ENCODE data around the gene ACSF2. TPM values are rescaled to one million over a fixed set of nuclear protein-coding genes. Genes with fewer than 3 reads are reported as not detected.

The ACSF2 gene
- total and polyA plus RNA-seq, 2 donors (not counting 3 experiments of a cell fraction or from before 2014, with no cell fraction given): 33.2 to 37.2 TPM

DNA sequence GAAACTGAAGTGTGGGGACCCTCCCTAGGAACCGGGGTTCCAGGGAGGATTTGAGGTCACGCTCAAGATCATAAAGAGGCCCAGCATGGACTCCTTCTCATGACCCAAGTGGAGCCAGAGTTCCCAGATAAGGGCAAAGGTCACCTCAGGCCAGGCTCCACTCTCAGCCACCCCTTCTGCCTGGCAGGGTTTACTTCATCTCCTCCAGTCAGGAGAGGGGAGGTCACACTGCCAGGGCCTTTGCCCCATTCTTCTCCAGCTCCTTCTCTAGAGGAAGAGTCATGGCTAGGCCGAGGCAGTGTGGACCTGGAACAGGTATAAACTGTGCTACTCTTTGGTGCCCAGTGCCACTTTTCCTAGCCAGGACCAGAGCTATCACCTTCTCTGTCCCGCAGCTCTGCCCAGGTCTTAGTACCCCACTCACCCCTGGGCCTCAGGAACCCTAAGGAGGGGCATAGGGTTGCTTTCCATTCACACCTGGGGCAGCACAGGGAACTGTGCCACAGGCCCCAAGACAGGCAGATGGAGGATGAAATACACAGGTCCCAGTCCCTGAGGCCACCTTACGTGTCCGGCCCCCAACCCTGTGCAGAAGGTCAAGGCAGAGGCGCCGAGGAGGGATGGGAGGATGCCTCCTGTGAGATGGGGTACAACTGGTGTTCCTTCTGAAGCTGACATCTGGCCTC, 879 bp upstream of the ACSF2 start:
- dilution Hi-C loops (cut with MboI; ENCODE audit: extremely low pct_ligation_motif_present, low sequenced_read_pairs) (no loop called here), intact Hi-C loops (cut with micrococcal nuclease) (no loop called here)
- peak overlapping the region; percentile 97 for H2AFZ ChIP-seq (ENCODE audit: low read depth, low read length)
- no peak overlapping the region for H3K9ac ChIP-seq (replicated peaks; ENCODE audit: extremely low read depth, insufficient read depth, low read length)
- no peaks in the 10 kb centered on the region for H3K27me3 ChIP-seq (ENCODE audit: control insufficient read depth in 2 of 2, insufficient read depth in 2 of 2, low read length in 2 of 2)
- no peaks in the 10 kb centered on the region for H4K20me1 ChIP-seq (replicated peaks; ENCODE audit: control insufficient read depth, extremely low read depth, insufficient read depth, low read length)
- CTCF ChIA-PET: interaction anchor here (1.4 to 1.5 kb wide), 2 partner anchors 10 to 54 kb away, joined by 3 read pairs; no protein-coding TSS in a partner anchor
- H3K36me3 ChIP-seq (ENCODE audit: control insufficient read depth in 2 of 2, extremely low read depth in 1 of 2, insufficient read depth in 2 of 2, low read length in 2 of 2): no peaks in the 10 kb centered on the region
- peak overlapping the region; percentile 74 for H3K4me2 ChIP-seq (ENCODE audit: insufficient read depth, low read length)
- H3K79me2 ChIP-seq (ENCODE audit: control insufficient read depth, insufficient read depth, low read length): no peaks in the 10 kb centered on the region
- no peaks in the 10 kb centered on the region for H3K9me1 ChIP-seq (replicated peaks; ENCODE audit: control insufficient read depth, extremely low read depth, insufficient read depth, low read length)
- TF ChIP-seq, protein P1, sequence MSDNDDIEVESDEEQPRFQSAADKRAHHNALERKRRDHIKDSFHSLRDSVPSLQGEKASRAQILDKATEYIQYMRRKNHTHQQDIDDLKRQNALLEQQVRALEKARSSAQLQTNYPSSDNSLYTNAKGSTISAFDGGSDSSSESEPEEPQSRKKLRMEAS (IDR thresholded peaks at IDR 0.05; ENCODE audit: insufficient read depth, insufficient read length): no peak
- TF ChIP-seq MYC (IDR thresholded peaks at IDR 0.05; ENCODE audit: low read depth, low read length) (no peak), JUN (IDR thresholded peaks at IDR 0.05; ENCODE audit: borderline replicate concordance, insufficient read depth, insufficient read length, low read depth) (no peak), EZH2 (IDR thresholded peaks at IDR 0.05; ENCODE audit: borderline replicate concordance, low read depth, low read length, severe bottlenecking) (no peak), POLR2AphosphoS5 (IDR thresholded peaks at IDR 0.05; ENCODE audit: insufficient read depth, low read depth, low read length) (no peak), FOS (IDR thresholded peaks at IDR 0.05; ENCODE audit: borderline replicate concordance, insufficient read depth, low read length) (no peak), POLR2A (IDR thresholded peaks at IDR 0.05; ENCODE audit: low read depth, low read length) (no peak), GATA2 (IDR thresholded peaks at IDR 0.05; ENCODE audit: insufficient read depth, insufficient read length, low read depth, low read length) (no peak)
- TF ChIP-seq, protein P2, sequence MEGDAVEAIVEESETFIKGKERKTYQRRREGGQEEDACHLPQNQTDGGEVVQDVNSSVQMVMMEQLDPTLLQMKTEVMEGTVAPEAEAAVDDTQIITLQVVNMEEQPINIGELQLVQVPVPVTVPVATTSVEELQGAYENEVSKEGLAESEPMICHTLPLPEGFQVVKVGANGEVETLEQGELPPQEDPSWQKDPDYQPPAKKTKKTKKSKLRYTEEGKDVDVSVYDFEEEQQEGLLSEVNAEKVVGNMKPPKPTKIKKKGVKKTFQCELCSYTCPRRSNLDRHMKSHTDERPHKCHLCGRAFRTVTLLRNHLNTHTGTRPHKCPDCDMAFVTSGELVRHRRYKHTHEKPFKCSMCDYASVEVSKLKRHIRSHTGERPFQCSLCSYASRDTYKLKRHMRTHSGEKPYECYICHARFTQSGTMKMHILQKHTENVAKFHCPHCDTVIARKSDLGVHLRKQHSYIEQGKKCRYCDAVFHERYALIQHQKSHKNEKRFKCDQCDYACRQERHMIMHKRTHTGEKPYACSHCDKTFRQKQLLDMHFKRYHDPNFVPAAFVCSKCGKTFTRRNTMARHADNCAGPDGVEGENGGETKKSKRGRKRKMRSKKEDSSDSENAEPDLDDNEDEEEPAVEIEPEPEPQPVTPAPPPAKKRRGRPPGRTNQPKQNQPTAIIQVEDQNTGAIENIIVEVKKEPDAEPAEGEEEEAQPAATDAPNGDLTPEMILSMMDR (IDR thresholded peaks at IDR 0.05; ENCODE audit: extremely low read depth in 1 of 2, insufficient read depth in 1 of 2, low read depth in 1 of 2, low read length in 2 of 2): no peak
- H3K27ac ChIP-seq (ENCODE audit: insufficient read depth, low read depth, low read length): peak overlapping the region; percentile 63
- POLR2A ChIA-PET: no interaction called here
- FAIRE-seq: no peak
- peaks cover 41% of the 10 kb centered on the region for H3K4me1 ChIP-seq (ENCODE audit: control insufficient read depth, extremely low read depth, insufficient read depth, low read length)
- peak overlapping the region in 2 of 3 experiments; percentile 43 to 72 for H3K4me3 ChIP-seq (replicated peaks in 1 of 3; ENCODE audit: insufficient read depth in 1 of 3, low read depth in 1 of 3, low read length in 3 of 3)
- no peak for DNase-seq (ENCODE audit: low read depth, low spot score)
- BruUV-seq (replicated peaks): no TSS peak
- H3K9me3 ChIP-seq (replicated peaks; ENCODE audit: control insufficient read depth, insufficient read depth, low read length): no peaks in the 10 kb centered on the region

All from endothelial cell of umbilical vein (primary cell).